Calu3 (cell line): ENCODE measurements around the gene LUZP2. TPM values are rescaled to one million over a fixed set of nuclear protein-coding genes. Genes with fewer than 3 reads are reported as not detected.

Experiments
- BruUV-seq: library from RNA; stranded (reverse); fragments of 400-500 nt; replicated peaks from 2 replicates; lab custom pipeline; 2021; lab: Mats Ljungman, UMichigan
- CTCF ChIA-PET: fragments of 300-600 bp; sonication (Branson Sonifier 250); formaldehyde crosslinking; loops from one replicate; lab custom pipeline; 2022; ENCODE audit warnings: antibody characterized with exemption; lab: Charles Lee
- DNase-seq: peaks from one replicate; pipeline ENCODE4 v3.0.0; 2022
- H3K27ac Mint-ChIP-seq: one replicate; pipeline ENCODE4 v1.8.0; 2022; ENCODE audit warnings: mixed read lengths; ENCODE audit not compliant: unreplicated experiment
- H3K27me3 Mint-ChIP-seq: one replicate; pipeline ENCODE4 v1.8.0; 2022; ENCODE audit warnings: mixed read lengths; ENCODE audit not compliant: unreplicated experiment
- H3K36me3 Mint-ChIP-seq: one replicate; pipeline ENCODE4 v1.8.0; 2022; ENCODE audit warnings: mild to moderate bottlenecking, moderate library complexity, mixed read lengths; ENCODE audit not compliant: insufficient read depth, unreplicated experiment
- H3K4me1 Mint-ChIP-seq: one replicate; pipeline ENCODE4 v1.8.0; 2022; ENCODE audit warnings: mild to moderate bottlenecking, low read depth, mixed read lengths; ENCODE audit not compliant: unreplicated experiment
- H3K4me3 Mint-ChIP-seq: one replicate; pipeline ENCODE4 v1.8.0; 2022; ENCODE audit warnings: mild to moderate bottlenecking, low read depth, moderate library complexity, mixed read lengths; ENCODE audit not compliant: unreplicated experiment
- H3K9me3 Mint-ChIP-seq: one replicate; pipeline ENCODE4 v1.8.0; 2022; ENCODE audit warnings: low read depth, mixed read lengths; ENCODE audit not compliant: unreplicated experiment
- intact Hi-C: fragments of 100-400 bp; cut with micrococcal nuclease; formaldehyde crosslinking; loops from one replicate; pipeline ENCODE4 v1.10.0; 2022; ENCODE audit not compliant: unreplicated experiment
- total RNA-seq: library from RNA; stranded (reverse); gene quantifications from 2 replicates; pipeline ENCODE4 v1.2.3, GENCODE V29; 2022
- TF ChIP-seq, protein P1 (sequence below): fragments of 200-600 bp; IDR thresholded peaks from one replicate; pipeline ENCODE4 v1.8.0; 2022; ENCODE audit warnings: antibody characterized with exemption; ENCODE audit not compliant: unreplicated experiment

LUZP2 gene
- total RNA-seq, 1 experiment from 2014 or later = 0.73 TPM

DNA sequence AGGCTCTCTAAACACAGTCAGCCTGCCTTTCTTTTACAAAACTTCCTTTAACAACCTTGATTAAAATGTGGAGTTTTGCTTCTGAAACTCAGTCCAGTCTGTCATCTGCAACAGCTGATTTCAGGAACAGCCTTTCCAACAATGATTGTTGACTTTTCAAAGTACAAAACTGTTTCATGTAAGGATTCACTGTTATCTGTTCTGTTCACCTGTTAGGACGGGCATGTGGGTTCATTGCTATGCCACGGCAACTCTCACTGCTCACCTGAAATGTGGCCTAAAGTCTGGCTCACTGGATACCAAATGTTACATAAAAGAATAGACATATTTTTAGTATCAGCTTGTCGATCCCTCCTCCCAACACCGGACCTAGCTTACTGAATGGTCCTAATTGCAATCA, 242.8 kb downstream of the LUZP2 start:
- intact Hi-C loops = no loop called here
- H3K4me1 Mint-ChIP-seq = peaks cover 6% of the 10 kb centered on the region
- DNase-seq = no peak
- no TSS peak for BruUV-seq
- TF ChIP-seq, protein P1, sequence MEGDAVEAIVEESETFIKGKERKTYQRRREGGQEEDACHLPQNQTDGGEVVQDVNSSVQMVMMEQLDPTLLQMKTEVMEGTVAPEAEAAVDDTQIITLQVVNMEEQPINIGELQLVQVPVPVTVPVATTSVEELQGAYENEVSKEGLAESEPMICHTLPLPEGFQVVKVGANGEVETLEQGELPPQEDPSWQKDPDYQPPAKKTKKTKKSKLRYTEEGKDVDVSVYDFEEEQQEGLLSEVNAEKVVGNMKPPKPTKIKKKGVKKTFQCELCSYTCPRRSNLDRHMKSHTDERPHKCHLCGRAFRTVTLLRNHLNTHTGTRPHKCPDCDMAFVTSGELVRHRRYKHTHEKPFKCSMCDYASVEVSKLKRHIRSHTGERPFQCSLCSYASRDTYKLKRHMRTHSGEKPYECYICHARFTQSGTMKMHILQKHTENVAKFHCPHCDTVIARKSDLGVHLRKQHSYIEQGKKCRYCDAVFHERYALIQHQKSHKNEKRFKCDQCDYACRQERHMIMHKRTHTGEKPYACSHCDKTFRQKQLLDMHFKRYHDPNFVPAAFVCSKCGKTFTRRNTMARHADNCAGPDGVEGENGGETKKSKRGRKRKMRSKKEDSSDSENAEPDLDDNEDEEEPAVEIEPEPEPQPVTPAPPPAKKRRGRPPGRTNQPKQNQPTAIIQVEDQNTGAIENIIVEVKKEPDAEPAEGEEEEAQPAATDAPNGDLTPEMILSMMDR = no peak
- no peaks in the 10 kb centered on the region for H3K36me3 Mint-ChIP-seq
- H3K4me3 Mint-ChIP-seq = no peak overlapping the region
- CTCF ChIA-PET = no interaction called here
- no peaks in the 10 kb centered on the region for H3K27me3 Mint-ChIP-seq
- no peaks in the 10 kb centered on the region for H3K9me3 Mint-ChIP-seq
- H3K27ac Mint-ChIP-seq = no peak overlapping the region

DNA sequence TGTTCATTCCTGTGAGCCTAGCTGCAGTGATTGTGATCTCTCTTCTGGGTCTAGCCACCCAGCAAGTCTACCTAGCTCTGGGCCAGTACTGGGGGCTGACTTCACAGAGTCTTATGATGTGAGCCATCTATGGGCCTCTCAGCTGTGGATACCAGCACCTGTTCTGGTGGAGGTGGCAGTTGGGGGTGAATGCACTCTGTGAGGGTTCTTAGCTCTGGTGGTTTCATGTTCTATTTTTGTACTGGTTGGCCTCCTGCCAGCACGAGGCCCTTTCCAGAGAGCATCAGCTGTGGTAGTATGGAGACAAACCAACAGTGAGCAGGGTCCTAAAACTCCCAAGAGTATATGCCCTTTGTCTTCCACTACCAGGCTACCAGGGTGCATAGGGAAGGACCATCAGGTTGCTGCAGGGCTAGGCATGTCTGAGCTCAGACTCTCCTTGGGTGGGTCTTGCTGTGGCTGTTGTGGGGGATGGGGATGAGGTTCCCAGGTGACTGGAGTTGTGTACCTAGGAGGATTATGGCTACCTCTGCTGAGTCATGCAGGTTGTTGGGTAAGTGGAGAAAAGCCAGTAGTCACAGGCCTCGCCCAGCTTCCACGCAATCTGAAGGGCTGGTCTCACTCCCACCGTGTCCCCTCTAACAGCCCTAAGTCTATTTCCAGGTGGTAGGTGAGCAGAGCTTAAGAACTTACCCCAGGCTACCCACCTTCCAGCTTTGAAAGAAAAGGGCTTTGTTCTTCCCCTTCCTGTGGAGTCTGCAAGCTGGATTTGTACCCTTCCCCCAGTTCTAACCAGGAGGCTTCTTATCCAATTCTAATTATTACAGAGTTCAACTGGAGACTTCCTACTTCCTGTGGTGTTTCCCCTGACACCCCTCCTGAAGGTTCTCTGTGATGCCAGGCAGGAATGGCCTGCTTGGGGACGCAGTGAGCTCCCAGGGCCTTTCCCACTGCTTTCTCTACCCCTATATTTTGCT, 250.7 kb downstream of the LUZP2 start:
- H3K27ac Mint-ChIP-seq = no peak overlapping the region
- intact Hi-C loops = no loop called here
- TF ChIP-seq, protein P1 = no peak
- BruUV-seq = no TSS peak
- H3K36me3 Mint-ChIP-seq = no peaks in the 10 kb centered on the region
- no peaks in the 10 kb centered on the region for H3K4me1 Mint-ChIP-seq
- no peaks in the 10 kb centered on the region for H3K27me3 Mint-ChIP-seq
- H3K4me3 Mint-ChIP-seq = no peak overlapping the region
- no peak for DNase-seq
- CTCF ChIA-PET = no interaction called here
- H3K9me3 Mint-ChIP-seq = peaks cover 2% of the 10 kb centered on the region

DNA sequence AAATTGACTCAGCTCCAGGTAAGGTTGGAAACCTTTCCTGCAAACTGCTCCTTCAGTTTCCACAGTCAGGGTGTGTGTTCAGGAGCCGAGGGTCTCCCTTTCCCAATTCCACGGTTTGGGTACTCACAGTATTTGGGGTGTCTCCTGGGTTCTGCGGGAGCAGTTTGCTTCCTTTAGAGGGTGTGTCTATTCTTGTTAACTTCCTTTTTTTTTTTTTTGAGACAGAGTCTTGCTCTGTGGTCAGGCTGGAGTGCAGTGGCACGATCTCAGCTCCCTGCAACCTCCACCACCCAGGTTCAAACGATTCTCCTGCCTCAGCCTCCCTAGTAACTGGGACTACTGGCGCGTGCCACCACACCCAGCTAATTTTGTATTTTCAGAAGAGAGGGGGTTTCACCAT, 251.4 kb downstream of the LUZP2 start:
- Mint-ChIP-seq H3K36me3 (no peaks in the 10 kb centered on the region), H3K9me3 (peaks cover 2% of the 10 kb centered on the region), H3K4me3 (no peak overlapping the region), H3K4me1 (no peaks in the 10 kb centered on the region), H3K27me3 (no peaks in the 10 kb centered on the region), H3K27ac (no peak overlapping the region)
- BruUV-seq = no TSS peak
- DNase-seq = no peak
- intact Hi-C loops = no loop called here
- TF ChIP-seq, protein P1 = no peak
- CTCF ChIA-PET = no interaction called here

DNA sequence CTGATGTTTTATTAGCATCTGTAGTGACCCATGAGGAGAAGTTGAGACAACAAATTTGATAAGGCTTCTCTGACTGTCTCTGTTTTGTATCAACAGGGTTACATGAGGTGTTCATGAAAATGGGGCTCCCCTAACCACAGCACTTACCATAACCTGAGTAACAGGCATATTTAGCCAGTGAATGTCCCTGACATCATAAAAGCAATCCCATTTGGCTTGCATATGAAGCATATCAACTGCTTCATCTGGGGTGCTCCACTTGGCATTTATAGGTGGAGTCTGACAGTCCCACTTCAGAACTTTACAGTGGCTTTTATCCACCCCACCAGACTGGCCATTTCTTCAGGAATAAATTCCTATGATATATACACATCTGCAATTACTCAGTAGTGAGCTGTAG, 257.6 kb downstream of the LUZP2 start:
- no peak overlapping the region for H3K27ac Mint-ChIP-seq
- no peak overlapping the region for H3K4me3 Mint-ChIP-seq
- TF ChIP-seq, protein P1 = no peak
- DNase-seq = no peak
- H3K27me3 Mint-ChIP-seq = no peaks in the 10 kb centered on the region
- H3K36me3 Mint-ChIP-seq = no peaks in the 10 kb centered on the region
- H3K9me3 Mint-ChIP-seq = no peaks in the 10 kb centered on the region
- intact Hi-C loops = no loop called here
- peaks cover 16% of the 10 kb centered on the region for H3K4me1 Mint-ChIP-seq
- CTCF ChIA-PET = no interaction called here
- no TSS peak for BruUV-seq
